Nephron (organoid): ENCODE measurements around the gene DIO3.

Experiments used
- H3K27ac Mint-ChIP-seq, 3 experiments: 2 replicates each; pipeline ENCODE4 v1.8.0; 2020; ENCODE audit warnings: mixed read lengths in 3 of 3, mild to moderate bottlenecking in 2 of 3, moderate library complexity in 1 of 3
- H3K27me3 Mint-ChIP-seq: 2 replicates; pipeline ENCODE4 v1.8.0; 2021; ENCODE audit warnings: low read depth, mild to moderate bottlenecking, moderate library complexity, mixed read lengths
- H3K36me3 Mint-ChIP-seq: 2 replicates; pipeline ENCODE4 v1.8.0; 2020; ENCODE audit warnings: low read depth, mixed read lengths
- H3K4me1 Mint-ChIP-seq: 2 replicates; pipeline ENCODE4 v1.8.0; 2020; ENCODE audit warnings: mixed read lengths
- H3K4me3 Mint-ChIP-seq, 3 experiments: 2 replicates each; pipeline ENCODE4 v1.8.0; 2020; ENCODE audit warnings: mild to moderate bottlenecking in 3 of 3, mixed read lengths in 3 of 3, moderate library complexity in 2 of 3
- H3K9me3 Mint-ChIP-seq: 2 replicates; pipeline ENCODE4 v1.8.0; 2020; ENCODE audit warnings: mixed read lengths
- CTCF ChIP-seq, 3 experiments: fragments of 200-600 bp; sonication (generic); IDR thresholded peaks; one replicate each; pipeline ENCODE4 v1.5.0; 2021; ENCODE audit warnings: antibody characterized with exemption in 3 of 3; ENCODE audit not compliant: unreplicated experiment in 3 of 3

Gene DIO3

GRCh38 chr14:101584055-101584859, 23.0 kb downstream of the DIO3 start:
- Mint-ChIP-seq H3K27me3 (peaks cover 45% of the 10 kb centered on the region), H3K9me3 (peaks cover 10% of the 10 kb centered on the region), H3K27ac (peak overlapping the region in 2 of 3 experiments; percentile 22 to 49), H3K36me3 (no peaks in the 10 kb centered on the region), H3K4me3 (peak overlapping the region in 1 of 3 experiments; percentile 2), H3K4me1 (peaks cover 8% of the 10 kb centered on the region)
- TF ChIP-seq CTCF (IDR thresholded peaks at IDR 0.05; ENCODE audit: unreplicated experiment in 3 of 3), result no peak

- Mint-ChIP-seq H3K9me3 (peaks cover 10% of the 10 kb centered on the region), H3K27me3 (peaks cover 44% of the 10 kb centered on the region), H3K4me1 (peaks cover 10% of the 10 kb centered on the region), H3K4me3 (no peak overlapping the region), H3K27ac (peak overlapping the region in 2 of 3 experiments; percentile 17 to 30), H3K36me3 (no peaks in the 10 kb centered on the region)
- TF ChIP-seq CTCF (IDR thresholded peaks at IDR 0.05; ENCODE audit: unreplicated experiment in 3 of 3), result no peak
Measured at GRCh38 chr14:101585211-101585610, 23.9 kb downstream of the DIO3 start.

- Mint-ChIP-seq H3K4me1 (peaks cover 10% of the 10 kb centered on the region), H3K9me3 (no peaks in the 10 kb centered on the region), H3K27me3 (peaks cover 32% of the 10 kb centered on the region), H3K36me3 (no peaks in the 10 kb centered on the region), H3K27ac (no peak overlapping the region), H3K4me3 (no peak overlapping the region)
- TF ChIP-seq CTCF (IDR thresholded peaks at IDR 0.05; ENCODE audit: unreplicated experiment in 3 of 3), result no peak
Measured at GRCh38 chr14:101586531-101587430, 25.5 kb downstream of the DIO3 start.

- TF ChIP-seq CTCF (IDR thresholded peaks at IDR 0.05; ENCODE audit: unreplicated experiment in 3 of 3), result no peak
- Mint-ChIP-seq H3K4me1 (peaks cover 10% of the 10 kb centered on the region), H3K36me3 (no peaks in the 10 kb centered on the region), H3K27ac (no peak overlapping the region), H3K4me3 (no peak overlapping the region), H3K27me3 (peaks cover 32% of the 10 kb centered on the region), H3K9me3 (no peaks in the 10 kb centered on the region)
Measured at GRCh38 chr14:101587441-101587911, 26.2 kb downstream of the DIO3 start.

- no peak for TF ChIP-seq CTCF (IDR thresholded peaks at IDR 0.05; ENCODE audit: unreplicated experiment in 3 of 3)
- Mint-ChIP-seq H3K36me3 (no peaks in the 10 kb centered on the region), H3K27ac (no peak overlapping the region), H3K27me3 (peaks cover 29% of the 10 kb centered on the region), H3K4me1 (peaks cover 10% of the 10 kb centered on the region), H3K4me3 (no peak overlapping the region), H3K9me3 (no peaks in the 10 kb centered on the region)
Measured at GRCh38 chr14:101588286-101588975, 27.1 kb downstream of the DIO3 start.
